ENCODE results near the gene TNFRSF14.

The TNFRSF14 gene

GRCh38 chr1:2519729-2520128 is 36.4 kb upstream of the TNFRSF14 start:
- Histone ChIP-seq H3K4me3 (peak overlapping the region in 2 of 10 experiments; percentile 6 to 11; a peak in 1 of 20 replicates), H3K4me2 (peak overlapping the region; percentile 7 to 87 (median 73); a peak in 20 of 22 replicates), H3K9ac (peak overlapping the region in 8 of 11 experiments; percentile 5 to 38 (median 28); a peak in 7 of 22 replicates), H3K36me3 (peaks cover 57 to 83% (median 67%) of the 10 kb centered on the region in 11 experiments), H4K20me1 (peaks cover 77 to 100% (median 98%) of the 10 kb centered on the region in 11 experiments), H3K9me3 (replicated peaks in 1 of 11) (no peaks in the 10 kb centered on the region), H3K27me3 (no peaks in the 10 kb centered on the region), H3K4me1 (peaks cover 13 to 86% (median 78%) of the 10 kb centered on the region in 10 experiments), H3K27ac (peak overlapping the region in 3 of 11 experiments; percentile 22 to 49 (median 23); a peak in 2 of 22 replicates)
- no peak for TF ChIP-seq Cebpa-rat (IDR thresholded peaks at IDR 0.05)

DNA sequence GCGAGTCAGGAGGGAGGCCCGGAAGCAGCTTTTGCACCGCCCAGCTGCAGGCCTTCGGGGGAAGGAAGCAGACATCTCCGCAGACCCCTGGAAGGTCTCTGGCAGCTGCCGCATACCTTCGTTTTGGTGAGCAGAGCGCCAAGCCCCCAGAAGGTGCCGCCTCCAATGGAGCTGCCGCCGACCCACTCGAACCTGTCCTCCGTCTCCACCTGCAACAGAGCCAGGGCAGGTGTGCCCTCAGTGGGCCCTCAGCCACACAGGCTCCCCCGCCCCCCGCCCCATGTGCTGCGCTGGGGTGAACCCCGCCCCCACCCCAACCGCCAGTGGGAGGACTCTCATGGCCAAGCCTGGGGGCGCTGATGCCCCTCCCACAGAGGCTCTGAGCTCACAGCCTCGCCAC is 36.0 kb upstream of the TNFRSF14 start:
- Histone ChIP-seq H3K27me3 (no peaks in the 10 kb centered on the region), H3K9me3 (replicated peaks in 1 of 11) (no peaks in the 10 kb centered on the region), H3K4me3 (peak overlapping the region in 1 of 10 experiments; percentile 6; a peak in 1 of 20 replicates), H3K9ac (peak overlapping the region in 3 of 11 experiments; percentile 5 to 37 (median 27); a peak in 2 of 22 replicates), H3K4me1 (peaks cover 18 to 91% (median 82%) of the 10 kb centered on the region in 10 experiments), H3K36me3 (peaks cover 52 to 78% (median 63%) of the 10 kb centered on the region in 11 experiments), H4K20me1 (peaks cover 81 to 100% (median 98%) of the 10 kb centered on the region in 11 experiments), H3K27ac (peak overlapping the region in 1 of 11 experiments; percentile 49; a peak in 1 of 22 replicates), H3K4me2 (peak overlapping the region; percentile 7 to 87 (median 73); a peak in 20 of 22 replicates)
- no peak for TF ChIP-seq Cebpa-rat (IDR thresholded peaks at IDR 0.05)

DNA sequence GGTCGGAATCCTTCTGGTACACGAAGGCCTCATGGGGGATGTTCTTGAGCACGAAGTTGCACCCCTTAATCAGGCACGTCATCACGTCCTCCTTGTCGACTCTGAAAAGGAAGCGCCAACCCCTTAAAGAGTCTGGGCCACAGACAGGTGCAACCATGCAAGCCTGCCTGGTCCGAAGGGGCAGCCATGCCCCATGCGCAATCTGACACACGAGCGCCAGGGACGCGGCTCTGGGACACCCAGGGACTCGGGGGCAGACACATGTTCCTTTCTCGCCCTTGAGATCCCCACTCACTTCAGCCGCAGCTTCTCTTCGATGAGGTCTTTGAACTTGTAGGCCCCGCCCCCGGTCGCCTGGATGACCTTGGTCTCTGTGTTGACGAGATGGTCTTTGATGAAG is 35.4 kb upstream of the TNFRSF14 start:
- Histone ChIP-seq H3K27me3 (no peaks in the 10 kb centered on the region), H3K27ac (no peak overlapping the region), H3K9me3 (replicated peaks in 1 of 11) (no peaks in the 10 kb centered on the region), H3K36me3 (peaks cover 46 to 72% (median 57%) of the 10 kb centered on the region in 11 experiments), H3K4me2 (peak overlapping the region in 8 of 11 experiments; percentile 25 to 98 (median 58); a peak in 15 of 22 replicates), H3K9ac (no peak overlapping the region), H3K4me1 (peaks cover 21 to 97% (median 87%) of the 10 kb centered on the region in 10 experiments), H4K20me1 (peaks cover 87 to 100% (median 98%) of the 10 kb centered on the region in 11 experiments), H3K4me3 (no peak overlapping the region)
- TF ChIP-seq Cebpa-rat (IDR thresholded peaks at IDR 0.05) = no peak

- H3K9ac ChIP-seq = peak overlapping the region in 2 of 11 experiments; percentile 11 to 31; a peak in 3 of 22 replicates
These were observed 33.9 kb upstream of the TNFRSF14 start for GRCh38 chr1:2522230-2522629.

DNA sequence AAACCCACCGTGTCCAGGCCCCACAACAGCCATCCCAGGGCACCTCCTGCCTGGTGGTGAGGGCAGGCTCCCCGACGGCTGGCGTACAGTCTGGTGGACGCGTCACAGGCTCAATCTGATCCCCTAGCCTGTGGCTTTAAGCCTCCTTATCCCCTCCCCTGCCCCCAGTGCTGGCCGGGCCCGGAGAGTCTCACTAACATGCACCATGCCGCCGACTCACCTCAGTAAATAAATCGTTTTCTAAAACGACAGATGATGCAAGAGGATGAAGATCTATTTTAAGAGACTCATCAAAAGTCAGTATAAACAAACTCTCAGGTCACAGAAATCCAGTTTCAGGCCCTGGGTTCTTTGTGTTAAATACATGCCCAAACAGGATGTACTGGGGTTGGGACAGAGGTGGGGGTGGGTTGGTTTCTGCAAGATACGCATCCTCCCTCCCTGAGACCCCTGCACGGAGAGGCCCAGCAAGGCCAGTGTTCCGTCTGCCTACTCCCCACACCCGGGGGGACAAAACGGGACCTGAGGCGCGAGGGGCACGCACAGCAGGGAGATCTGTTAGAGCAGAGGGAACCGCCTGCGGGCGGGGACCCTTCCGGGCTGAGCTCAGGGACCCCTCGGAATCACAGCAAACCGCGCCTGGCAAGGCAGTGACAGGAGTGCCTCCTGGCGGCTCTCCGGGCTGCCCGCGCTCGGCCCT is 32.8 kb upstream of the TNFRSF14 start:
- Histone ChIP-seq H3K27ac (peak overlapping the region in 3 of 11 experiments; percentile 6 to 48 (median 44); a peak in 3 of 22 replicates), H3K9me3 (replicated peaks in 1 of 11) (no peaks in the 10 kb centered on the region), H3K27me3 (peaks cover 17 to 18% (median 17%) of the 10 kb centered on the region in 11 experiments), H3K9ac (peak overlapping the region in 10 of 11 experiments; percentile 13 to 95 (median 90); a peak in 16 of 22 replicates), H3K4me3 (peak overlapping the region in 3 of 10 experiments; percentile 88 to 98 (median 92); a peak in 1 of 20 replicates), H3K36me3 (peaks cover 21 to 47% (median 31%) of the 10 kb centered on the region in 11 experiments), H4K20me1 (peaks cover 71 to 93% (median 89%) of the 10 kb centered on the region in 11 experiments), H3K4me2 (peak overlapping the region; percentile 93 to 100 (median 98)), H3K4me1 (peaks cover 29 to 86% (median 79%) of the 10 kb centered on the region in 10 experiments)
- TF ChIP-seq Cebpa-rat (IDR thresholded peaks at IDR 0.05) = no peak

More at GRCh38 chr1:2522230-2522629, 33.9 kb upstream of the TNFRSF14 start:
- Histone ChIP-seq H3K4me2 (peak overlapping the region in 7 of 11 experiments; percentile 20 to 98 (median 72); a peak in 12 of 22 replicates), H3K36me3 (peaks cover 32 to 58% (median 42%) of the 10 kb centered on the region in 11 experiments), H3K27me3 (peaks cover 6% of the 10 kb centered on the region in 11 experiments), H4K20me1 (peaks cover 80 to 94% (median 90%) of the 10 kb centered on the region in 11 experiments), H3K4me1 (peaks cover 27 to 91% (median 87%) of the 10 kb centered on the region in 10 experiments), H3K4me3 (no peak overlapping the region), H3K27ac (no peak overlapping the region), H3K9me3 (replicated peaks in 1 of 11) (no peaks in the 10 kb centered on the region)
- TF ChIP-seq Cebpa-rat (IDR thresholded peaks at IDR 0.05) = no peak

GRCh38 chr1:2523891-2524609 is 32.1 kb upstream of the TNFRSF14 start:
- Histone ChIP-seq H3K9ac (peak overlapping the region in 9 of 11 experiments; percentile 80 to 95 (median 91); a peak in 20 of 22 replicates), H3K36me3 (peaks cover 13 to 39% (median 24%) of the 10 kb centered on the region in 11 experiments), H3K4me2 (peak overlapping the region; percentile 93 to 100 (median 98)), H3K27me3 (peaks cover 24 to 25% (median 24%) of the 10 kb centered on the region in 11 experiments), H3K27ac (peak overlapping the region in 3 of 11 experiments; percentile 6 to 48 (median 16); a peak in 1 of 22 replicates), H4K20me1 (peaks cover 64 to 92% (median 87%) of the 10 kb centered on the region in 11 experiments), H3K4me3 (peak overlapping the region in 8 of 10 experiments; percentile 85 to 100 (median 95); a peak in 10 of 20 replicates), H3K9me3 (replicated peaks in 1 of 11) (no peaks in the 10 kb centered on the region), H3K4me1 (peaks cover 29 to 82% (median 74%) of the 10 kb centered on the region in 10 experiments)
- TF ChIP-seq Cebpa-rat (IDR thresholded peaks at IDR 0.05) = no peak

DNA sequence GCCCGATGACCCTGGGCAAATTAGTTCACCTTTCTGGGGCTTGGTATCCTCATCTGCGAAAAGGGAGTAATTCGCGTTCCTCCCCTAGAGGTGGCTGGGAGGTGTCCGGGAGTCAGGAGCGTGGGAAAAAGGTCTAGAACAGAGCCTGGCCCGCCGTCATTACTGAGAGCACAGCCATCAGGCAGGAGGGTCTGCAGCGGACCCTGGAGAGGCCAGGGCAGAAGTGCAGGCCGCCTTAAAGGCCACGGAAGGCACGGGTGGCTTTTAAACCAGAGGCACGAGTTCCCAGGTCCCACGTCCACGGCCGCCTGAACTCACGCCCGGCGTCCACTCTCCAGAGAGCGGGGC is 30.6 kb upstream of the TNFRSF14 start:
- H3K4me1 ChIP-seq = peaks cover 36 to 81% (median 74%) of the 10 kb centered on the region in 10 experiments
- peak overlapping the region; percentile 85 to 100 (median 92) for H3K4me3 ChIP-seq
- H3K36me3 ChIP-seq = peaks cover 8 to 28% (median 12%) of the 10 kb centered on the region in 11 experiments
- no peaks in the 10 kb centered on the region for H3K9me3 ChIP-seq (replicated peaks in 1 of 11)
- H3K9ac ChIP-seq = peak overlapping the region; percentile 80 to 95 (median 90)
- H3K27ac ChIP-seq = peak overlapping the region; percentile 32 to 84 (median 77); a peak in 21 of 22 replicates
- peaks cover 54 to 93% (median 88%) of the 10 kb centered on the region in 11 experiments for H4K20me1 ChIP-seq
- H3K4me2 ChIP-seq = peak overlapping the region; percentile 93 to 100 (median 98)
- no peak for TF ChIP-seq Cebpa-rat (IDR thresholded peaks at IDR 0.05)
- H3K27me3 ChIP-seq = peaks cover 39 to 40% (median 39%) of the 10 kb centered on the region in 11 experiments
